ENCODE results near the gene ATG2A.

DNA sequence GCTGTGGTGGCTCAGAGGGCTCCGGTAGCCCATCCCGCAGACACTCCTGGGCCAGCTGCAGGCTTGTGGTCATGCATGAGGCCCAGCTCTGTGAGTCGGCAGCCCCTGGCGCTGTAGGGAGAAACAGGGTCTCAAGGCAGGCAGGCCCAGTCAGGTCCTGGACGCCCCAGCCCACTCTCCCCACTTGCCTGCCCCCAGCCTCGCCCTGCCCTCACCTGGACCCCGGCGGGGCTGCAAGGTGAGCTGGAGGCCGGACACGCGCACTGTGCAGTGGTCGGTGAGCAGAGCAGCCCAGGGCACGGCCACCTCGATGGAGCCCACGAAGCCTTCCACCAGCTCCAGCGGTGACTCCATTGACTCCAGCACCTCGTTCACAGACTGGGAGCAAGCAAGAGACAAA lies 2.9 kb downstream of the ATG2A start:
- TF ChIP-seq CEBPB (IDR thresholded peaks at IDR 0.05; ENCODE audit: low read depth, low read length) (no peak), NRF1 (IDR thresholded peaks at IDR 0.05; ENCODE audit: low read depth, low read length) (no peak), SIN3A (conservative IDR thresholded peaks at IDR 0.05 in 1 of 2, IDR thresholded peaks at IDR 0.05 in 1 of 2; ENCODE audit: low read depth in 1 of 2, low read length in 2 of 2) (no peak)
- TF ChIP-seq, protein P1, sequence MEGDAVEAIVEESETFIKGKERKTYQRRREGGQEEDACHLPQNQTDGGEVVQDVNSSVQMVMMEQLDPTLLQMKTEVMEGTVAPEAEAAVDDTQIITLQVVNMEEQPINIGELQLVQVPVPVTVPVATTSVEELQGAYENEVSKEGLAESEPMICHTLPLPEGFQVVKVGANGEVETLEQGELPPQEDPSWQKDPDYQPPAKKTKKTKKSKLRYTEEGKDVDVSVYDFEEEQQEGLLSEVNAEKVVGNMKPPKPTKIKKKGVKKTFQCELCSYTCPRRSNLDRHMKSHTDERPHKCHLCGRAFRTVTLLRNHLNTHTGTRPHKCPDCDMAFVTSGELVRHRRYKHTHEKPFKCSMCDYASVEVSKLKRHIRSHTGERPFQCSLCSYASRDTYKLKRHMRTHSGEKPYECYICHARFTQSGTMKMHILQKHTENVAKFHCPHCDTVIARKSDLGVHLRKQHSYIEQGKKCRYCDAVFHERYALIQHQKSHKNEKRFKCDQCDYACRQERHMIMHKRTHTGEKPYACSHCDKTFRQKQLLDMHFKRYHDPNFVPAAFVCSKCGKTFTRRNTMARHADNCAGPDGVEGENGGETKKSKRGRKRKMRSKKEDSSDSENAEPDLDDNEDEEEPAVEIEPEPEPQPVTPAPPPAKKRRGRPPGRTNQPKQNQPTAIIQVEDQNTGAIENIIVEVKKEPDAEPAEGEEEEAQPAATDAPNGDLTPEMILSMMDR (IDR thresholded peaks at IDR 0.05; ENCODE audit: control extremely low read depth in 1 of 3, insufficient read depth in 1 of 3, low read depth in 1 of 3, low read length in 3 of 3): no peak
